Activated naive CD8-positive, alpha-beta T cell treated with anti-CD3 and anti-CD28 coated beads, Interleukin-2, amount 50 U/mL, for 16 hours (primary cell): ENCODE data around the gene BPIFB1.

Experiments
- DNase-seq: peaks from one replicate; pipeline ENCODE4 v3.0.0-alpha.2; 2020; ENCODE audit warnings: low read depth, low spot score

Gene BPIFB1

DNA sequence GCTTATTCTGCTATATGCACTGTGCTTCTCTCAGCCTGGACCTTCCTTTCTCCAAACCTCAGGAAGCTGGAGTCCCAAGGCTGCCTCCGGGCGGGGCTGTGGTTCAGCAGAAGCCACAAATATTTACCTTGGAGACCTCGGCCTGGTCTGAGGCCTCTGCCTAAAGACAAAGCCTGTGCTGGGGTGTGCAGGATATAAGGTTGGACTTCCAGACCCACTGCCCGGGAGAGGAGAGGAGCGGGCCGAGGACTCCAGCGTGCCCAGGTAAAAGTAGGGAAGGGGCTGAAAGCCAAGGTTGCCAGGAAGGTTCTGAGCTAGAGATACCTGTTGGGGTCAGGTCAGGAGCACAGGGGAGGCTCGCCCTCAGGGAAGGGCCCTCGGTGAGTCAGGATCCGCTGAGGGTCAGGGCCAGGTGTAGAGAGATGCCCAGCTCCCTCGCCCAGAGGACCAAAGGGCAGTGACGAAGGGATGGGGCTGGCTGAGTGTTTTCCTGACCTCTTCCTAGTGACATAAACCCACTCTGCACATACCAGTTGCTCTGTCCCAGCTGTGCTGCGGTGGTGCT lies at the start of gene BPIFB1:
Gene BPIFB1, plus strand, starts transcription at position 224 of the 565 bp plus-strand sequence. CDS start 2,860 bp downstream, outside the sequence.
- DNase-seq: no peak

GRCh38 chr20:33234050-33234449 lies 49.0 kb upstream of the BPIFB1 start:
- no peak for DNase-seq

GRCh38 chr20:33235696-33236095 lies 47.3 kb upstream of the BPIFB1 start, which contains the start of gene BPIFA1:
Gene BPIFA1, plus strand, starts transcription at chr20:33235996. Its CDS starts 1,716 bp downstream, at chr20:33237712.
- DNase-seq: no peak

GRCh38 chr20:33236351-33236750 lies 46.7 kb upstream of the BPIFB1 start:
- no peak for DNase-seq

- DNase-seq: no peak
These were observed 45.0 kb upstream of the BPIFB1 start for GRCh38 chr20:33237989-33238388.

- no peak for DNase-seq
These were observed 43.6 kb upstream of the BPIFB1 start for GRCh38 chr20:33239418-33239817.

DNA sequence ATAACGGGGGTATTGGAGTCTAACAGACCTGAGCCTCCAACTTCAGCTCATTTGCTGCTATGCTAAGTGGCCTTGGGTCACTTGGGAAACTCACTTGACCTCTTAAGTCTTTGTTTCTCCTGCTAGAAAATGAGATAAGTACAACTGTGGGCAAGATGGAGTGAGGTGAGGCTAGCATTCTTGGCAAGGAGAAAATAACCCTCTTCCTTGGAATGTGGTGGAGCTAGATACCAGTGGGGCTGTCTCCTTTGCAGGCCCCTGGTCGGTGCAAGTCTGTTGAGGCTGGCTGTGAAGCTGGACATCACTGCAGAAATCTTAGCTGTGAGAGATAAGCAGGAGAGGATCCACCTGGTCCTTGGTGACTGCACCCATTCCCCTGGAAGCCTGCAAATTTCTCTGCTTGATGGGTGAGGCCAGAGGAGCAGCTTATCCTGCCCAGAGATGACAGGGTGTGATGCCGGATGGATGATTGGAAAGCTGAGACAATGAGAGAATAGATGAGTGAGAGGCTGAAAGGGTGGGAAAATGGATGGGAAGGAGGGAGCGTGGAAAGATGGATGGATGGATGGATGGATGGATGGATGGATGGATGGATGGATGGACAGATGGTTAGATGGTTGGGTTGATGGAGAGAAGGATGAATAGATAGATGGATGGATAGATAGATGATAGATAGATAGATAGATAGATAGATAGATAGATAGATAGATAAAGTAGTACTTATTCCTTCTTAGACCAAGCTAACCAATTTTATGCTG lies 42.9 kb upstream of the BPIFB1 start:
- no peak for DNase-seq

- DNase-seq: no peak
These were observed 42.1 kb upstream of the BPIFB1 start for GRCh38 chr20:33240923-33241322.

DNA sequence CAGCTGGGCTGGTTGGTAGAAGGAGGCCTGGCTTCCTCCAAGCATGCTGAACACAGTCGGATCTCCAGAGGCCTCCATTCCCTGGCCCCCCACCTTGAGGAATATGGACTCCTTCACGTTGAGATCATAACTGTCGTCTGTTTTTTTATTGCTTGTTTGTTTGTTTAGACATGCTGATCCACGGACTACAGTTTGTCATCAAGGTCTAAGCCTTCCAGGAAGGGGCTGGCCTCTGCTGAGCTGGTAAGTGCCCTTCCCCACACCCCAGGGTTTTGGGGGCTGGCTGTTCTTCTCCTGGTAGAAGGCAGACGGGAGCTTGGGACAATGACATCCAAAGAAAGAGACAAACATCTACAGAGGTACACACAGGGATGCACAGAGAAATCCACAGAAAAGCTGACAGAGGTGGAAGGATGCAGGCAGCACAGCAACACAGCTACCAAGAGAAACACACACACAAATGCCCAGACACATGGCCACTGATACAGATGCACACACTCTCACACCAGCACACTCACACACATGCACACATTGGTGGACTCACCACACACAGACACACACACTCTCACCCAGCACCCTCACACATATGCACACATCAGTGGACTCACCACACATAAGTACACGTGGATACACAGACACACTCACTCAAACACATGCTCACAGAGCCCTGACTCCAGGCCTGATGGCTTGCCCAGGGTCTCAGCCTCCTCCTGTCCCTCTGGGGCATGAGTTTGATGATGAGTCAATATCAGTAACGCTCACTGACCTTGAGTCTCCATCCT lies 40.5 kb upstream of the BPIFB1 start:
- DNase-seq: no peak

- no peak for DNase-seq
These were observed 36.9 kb upstream of the BPIFB1 start for GRCh38 chr20:33246077-33246476.

GRCh38 chr20:33249456-33249855 lies 33.6 kb upstream of the BPIFB1 start:
- no peak for DNase-seq

DNA sequence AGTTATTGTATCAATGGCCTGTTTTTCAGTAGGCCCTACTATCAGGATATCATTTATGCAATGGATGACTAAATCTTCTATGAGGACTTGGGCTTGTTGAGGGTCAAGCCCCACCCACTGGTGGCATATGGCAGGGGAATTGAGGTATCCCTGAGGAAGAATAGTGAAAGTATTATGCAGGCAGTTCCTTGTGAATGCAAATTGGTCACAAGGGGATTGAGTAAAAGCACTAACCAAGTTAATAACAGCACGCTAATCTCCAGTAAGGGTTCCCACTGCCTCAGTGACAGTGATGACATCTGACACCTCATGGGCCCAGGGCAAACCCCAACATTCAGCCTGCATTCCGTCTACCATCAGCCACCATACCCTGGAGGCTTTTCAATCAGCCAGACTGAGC lies 32.3 kb upstream of the BPIFB1 start:
- DNase-seq: no peak

DNA sequence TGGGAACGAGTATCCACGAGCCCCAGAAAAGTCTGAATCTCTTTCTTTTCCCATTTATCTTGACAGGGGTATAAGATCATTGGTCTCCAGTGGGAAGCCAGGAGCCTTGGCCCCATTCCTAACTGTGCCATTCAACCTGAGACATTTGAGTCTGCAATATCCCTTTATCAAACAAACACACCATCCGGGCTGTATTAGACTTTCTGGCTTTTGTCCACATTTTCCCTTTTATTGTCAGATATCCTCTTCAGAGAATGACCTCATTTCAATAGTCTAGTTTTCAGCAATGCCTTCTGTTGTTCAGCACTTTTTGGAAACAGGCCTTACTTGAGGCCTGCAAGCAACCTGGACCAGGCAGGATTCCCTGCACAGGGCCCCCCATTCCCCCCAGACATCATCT lies 31.5 kb upstream of the BPIFB1 start:
- DNase-seq: no peak

- DNase-seq: no peak
These were observed 30.6 kb upstream of the BPIFB1 start for GRCh38 chr20:33252460-33252859.

GRCh38 chr20:33255005-33255404 lies 28.0 kb upstream of the BPIFB1 start:
- DNase-seq: no peak

DNA sequence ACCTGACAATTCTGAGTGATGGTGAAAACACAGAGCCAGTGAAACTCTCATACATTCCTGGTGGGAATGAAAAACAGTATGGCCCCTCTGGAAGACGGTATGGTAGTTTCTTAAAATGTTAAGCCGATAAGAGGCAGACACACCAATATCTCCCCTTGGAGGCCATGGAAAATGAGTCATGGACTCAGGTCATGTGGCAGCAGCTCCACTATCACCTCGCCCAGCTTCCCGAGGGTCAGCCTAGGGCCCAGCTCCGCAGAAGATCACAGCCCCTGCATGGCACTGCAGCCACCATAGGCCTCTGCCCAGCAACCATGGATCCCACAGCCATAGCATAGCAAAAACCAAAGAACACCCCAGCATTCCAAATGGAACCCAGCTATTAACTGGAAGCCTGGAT lies 25.8 kb upstream of the BPIFB1 start:
- DNase-seq: no peak

DNA sequence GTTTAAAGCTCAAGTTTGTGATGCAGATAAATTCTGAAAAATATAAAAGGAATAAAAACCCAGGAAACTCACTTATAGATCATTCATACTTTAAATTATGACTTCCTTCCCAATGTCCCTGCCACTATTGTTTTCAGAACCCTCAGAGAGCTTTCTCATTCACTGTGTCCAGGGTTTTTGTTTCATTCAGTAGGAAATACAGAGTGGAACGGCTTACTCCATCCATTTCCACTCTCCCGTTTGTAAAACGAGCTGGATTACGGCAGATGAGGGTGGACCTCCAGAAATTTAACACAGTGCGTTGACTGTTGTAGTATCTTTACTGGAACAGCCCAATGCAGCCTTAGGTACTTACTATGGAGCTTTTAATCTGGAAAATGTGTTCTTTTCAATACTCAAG lies 23.6 kb upstream of the BPIFB1 start:
- DNase-seq: no peak

GRCh38 chr20:33261465-33261864 lies 21.5 kb upstream of the BPIFB1 start:
- DNase-seq: no peak

GRCh38 chr20:33262658-33263065 lies 20.4 kb upstream of the BPIFB1 start:
- DNase-seq: no peak

DNA sequence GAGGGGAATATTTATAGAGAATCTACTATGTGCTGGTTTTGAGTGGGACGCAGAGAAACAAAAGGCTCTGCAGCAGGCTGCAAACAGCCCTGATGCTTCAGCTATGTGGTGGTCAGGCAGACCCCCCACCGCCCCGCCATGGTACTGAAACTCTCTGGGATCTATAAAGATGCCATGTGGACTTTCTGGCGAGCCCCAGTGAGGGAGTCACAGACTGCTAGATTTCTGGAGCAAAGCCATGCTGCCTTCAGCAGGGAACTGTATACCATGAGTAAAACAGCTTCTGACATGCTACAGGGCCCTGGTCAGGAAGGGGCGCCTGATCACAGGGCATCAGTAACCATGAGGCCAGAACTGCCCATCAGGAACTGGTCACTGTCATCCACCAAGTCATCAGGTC lies 19.2 kb upstream of the BPIFB1 start:
- DNase-seq: no peak

DNA sequence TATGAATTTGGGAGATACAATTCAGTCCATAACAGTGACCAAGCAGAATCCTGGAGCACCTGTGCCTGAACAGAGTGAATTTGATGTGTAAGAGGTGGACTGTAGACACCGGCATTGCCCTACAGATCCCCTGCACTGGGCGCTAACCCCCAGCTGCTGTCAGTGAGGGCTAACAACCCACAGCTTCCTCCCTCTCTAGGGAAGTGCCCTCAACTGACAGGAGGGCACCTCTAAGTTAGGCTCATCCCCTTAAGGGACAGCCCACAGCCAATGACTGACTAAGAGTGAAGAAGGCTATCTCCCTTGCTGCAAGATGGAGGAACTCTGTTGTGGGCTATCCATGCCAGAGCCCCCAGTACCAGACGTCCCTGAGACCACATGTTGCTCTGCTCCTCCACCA lies 15.3 kb upstream of the BPIFB1 start:
- DNase-seq: no peak

GRCh38 chr20:33272155-33272873 lies 10.7 kb upstream of the BPIFB1 start:
- no peak for DNase-seq
